ENCODE results near the gene IMPA2.
"Not testable (repeated sequence)": the region's sequence is repeated elsewhere in the genome, so short reads cannot be mapped to it uniquely, and the experiment has no call there.

Gene IMPA2

DNA sequence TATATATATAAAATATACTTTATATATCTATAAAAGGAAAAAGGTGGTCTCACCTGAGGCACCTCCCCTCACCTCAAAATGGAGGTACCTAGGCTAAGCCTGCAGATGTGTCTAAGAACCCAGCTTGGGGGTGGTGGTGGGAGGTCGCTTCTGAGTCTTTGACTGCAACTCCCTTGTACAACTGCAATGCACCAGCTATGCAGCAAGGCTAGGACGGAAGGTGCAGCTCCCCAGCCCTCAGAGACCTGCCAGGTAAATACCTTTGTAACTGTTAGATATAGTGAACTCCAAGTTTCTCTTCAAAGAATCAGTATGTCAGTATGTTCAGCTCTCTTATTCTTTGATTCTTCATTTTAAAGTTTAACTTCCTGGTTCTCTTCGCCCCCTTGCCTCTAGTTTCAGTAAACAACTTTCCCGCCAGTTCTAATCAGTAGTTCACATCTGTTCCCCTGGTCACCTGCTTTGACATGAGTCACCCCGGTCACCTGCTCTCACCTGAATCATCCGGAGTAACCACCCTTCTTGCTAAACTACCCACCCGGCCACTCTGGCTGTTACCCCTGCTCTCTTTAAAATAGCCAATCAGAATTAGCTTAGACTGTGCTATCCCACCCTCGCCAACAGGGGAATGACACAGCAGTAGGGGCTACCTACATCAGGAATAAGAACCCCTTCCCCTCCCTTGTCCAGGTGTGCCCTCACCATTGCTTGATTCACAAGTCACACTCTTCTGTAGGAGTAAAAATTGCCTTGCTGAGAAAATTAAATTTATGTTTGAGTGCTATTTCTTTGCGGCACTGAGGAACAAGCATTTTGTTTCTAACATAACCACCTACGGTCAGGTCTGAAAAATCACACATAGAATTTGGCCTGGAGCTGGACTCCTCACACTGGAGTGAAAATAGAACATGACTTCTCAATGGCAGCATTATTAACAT lies 24.7 kb upstream of the IMPA2 start:
- Histone ChIP-seq H3K36me3 (ENCODE audit: insufficient read depth, low read length) (no peaks in the 10 kb centered on the region), H3K9ac (ENCODE audit: low read depth, low read length) (no peak overlapping the region), H3K4me1 (ENCODE audit: insufficient read depth, low read length) (no peaks in the 10 kb centered on the region), H4K20me1 (ENCODE audit: insufficient read depth, low read length) (no peaks in the 10 kb centered on the region), H3K9me3 (ENCODE audit: insufficient read depth, low read length, severe bottlenecking) (peaks cover 9% of the 10 kb centered on the region), H3K79me2 (ENCODE audit: insufficient read depth, low read length) (no peaks in the 10 kb centered on the region), H3K27me3 (ENCODE audit: insufficient read depth, low read length, poor library complexity) (no peaks in the 10 kb centered on the region), H3K4me2 (ENCODE audit: insufficient read depth, low read length) (no peak overlapping the region), H2AFZ (ENCODE audit: low read depth, low read length) (no peak overlapping the region), H3K4me3 (ENCODE audit: low read depth in 1 of 2, low read length in 2 of 2) (no peak overlapping the region), H3K27ac (ENCODE audit: low read length) (no peak overlapping the region)
- DNase-seq (no peak), ATAC-seq (ENCODE audit: insufficient read depth, low read depth) (no peak)
- no peak for TF ChIP-seq EZH2 (IDR thresholded peaks at IDR 0.05; ENCODE audit: borderline replicate concordance, low read depth, low read length, severe bottlenecking)
- TF ChIP-seq, protein P1, sequence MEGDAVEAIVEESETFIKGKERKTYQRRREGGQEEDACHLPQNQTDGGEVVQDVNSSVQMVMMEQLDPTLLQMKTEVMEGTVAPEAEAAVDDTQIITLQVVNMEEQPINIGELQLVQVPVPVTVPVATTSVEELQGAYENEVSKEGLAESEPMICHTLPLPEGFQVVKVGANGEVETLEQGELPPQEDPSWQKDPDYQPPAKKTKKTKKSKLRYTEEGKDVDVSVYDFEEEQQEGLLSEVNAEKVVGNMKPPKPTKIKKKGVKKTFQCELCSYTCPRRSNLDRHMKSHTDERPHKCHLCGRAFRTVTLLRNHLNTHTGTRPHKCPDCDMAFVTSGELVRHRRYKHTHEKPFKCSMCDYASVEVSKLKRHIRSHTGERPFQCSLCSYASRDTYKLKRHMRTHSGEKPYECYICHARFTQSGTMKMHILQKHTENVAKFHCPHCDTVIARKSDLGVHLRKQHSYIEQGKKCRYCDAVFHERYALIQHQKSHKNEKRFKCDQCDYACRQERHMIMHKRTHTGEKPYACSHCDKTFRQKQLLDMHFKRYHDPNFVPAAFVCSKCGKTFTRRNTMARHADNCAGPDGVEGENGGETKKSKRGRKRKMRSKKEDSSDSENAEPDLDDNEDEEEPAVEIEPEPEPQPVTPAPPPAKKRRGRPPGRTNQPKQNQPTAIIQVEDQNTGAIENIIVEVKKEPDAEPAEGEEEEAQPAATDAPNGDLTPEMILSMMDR (IDR thresholded peaks at IDR 0.05; ENCODE audit: borderline replicate concordance, extremely low read depth, low read length, poor library complexity, severe bottlenecking): no peak

DNA sequence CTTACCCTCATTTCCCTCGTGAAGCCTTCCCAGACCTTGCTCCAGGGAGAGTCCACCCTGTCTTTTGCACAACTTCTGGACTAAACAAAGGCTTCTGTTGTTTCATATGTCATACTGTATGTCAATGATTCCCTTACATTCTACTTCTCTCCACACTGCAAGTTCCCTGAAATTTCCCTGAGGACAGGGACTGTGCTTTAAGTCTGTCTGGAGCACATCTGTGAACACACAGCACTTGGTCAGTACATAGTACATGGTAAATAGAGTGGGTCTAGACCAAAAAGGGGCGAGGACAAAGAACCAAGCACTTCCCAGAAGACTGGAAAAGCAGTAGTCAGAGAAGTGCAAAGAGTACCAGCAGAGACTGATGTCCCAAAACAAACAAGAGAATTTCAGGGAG lies 23.7 kb upstream of the IMPA2 start:
- Histone ChIP-seq H3K36me3 (ENCODE audit: insufficient read depth, low read length) (no peaks in the 10 kb centered on the region), H3K27me3 (ENCODE audit: insufficient read depth, low read length, poor library complexity) (no peaks in the 10 kb centered on the region), H3K4me1 (ENCODE audit: insufficient read depth, low read length) (no peaks in the 10 kb centered on the region), H3K4me3 (ENCODE audit: low read depth in 1 of 2, low read length in 2 of 2) (no peak overlapping the region), H3K9me3 (ENCODE audit: insufficient read depth, low read length, severe bottlenecking) (peaks cover 9% of the 10 kb centered on the region), H2AFZ (ENCODE audit: low read depth, low read length) (no peak overlapping the region), H3K4me2 (ENCODE audit: insufficient read depth, low read length) (no peak overlapping the region), H3K9ac (ENCODE audit: low read depth, low read length) (no peak overlapping the region), H4K20me1 (ENCODE audit: insufficient read depth, low read length) (no peaks in the 10 kb centered on the region), H3K27ac (ENCODE audit: low read length) (no peak overlapping the region), H3K79me2 (ENCODE audit: insufficient read depth, low read length) (no peaks in the 10 kb centered on the region)
- TF ChIP-seq, protein P1 (IDR thresholded peaks at IDR 0.05; ENCODE audit: borderline replicate concordance, extremely low read depth, low read length, poor library complexity, severe bottlenecking): no peak
- TF ChIP-seq EZH2 (IDR thresholded peaks at IDR 0.05; ENCODE audit: borderline replicate concordance, low read depth, low read length, severe bottlenecking): no peak
- ATAC-seq (ENCODE audit: insufficient read depth, low read depth): no peak
- DNase-seq: no peak

DNA sequence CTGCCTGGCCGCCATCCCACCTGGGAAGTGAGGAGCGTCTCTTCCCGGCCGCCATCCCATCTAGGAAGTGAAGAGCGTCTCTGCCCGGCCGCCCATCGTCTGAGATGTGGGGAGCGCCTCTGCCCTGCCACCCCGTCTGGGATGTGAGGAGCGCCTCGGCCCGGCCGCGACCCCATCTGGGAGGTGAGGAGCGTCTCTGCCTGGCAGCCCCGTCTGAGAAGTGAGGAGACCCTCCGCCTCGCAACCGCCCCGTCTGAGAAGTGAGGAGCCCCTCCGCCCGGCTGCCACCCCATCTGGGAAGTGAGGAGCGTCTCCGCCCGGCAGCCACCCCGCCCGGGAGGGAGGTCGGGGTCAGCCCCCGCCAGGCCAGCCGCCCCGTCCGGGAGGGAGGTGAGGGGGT lies 21.7 kb upstream of the IMPA2 start:
- not testable (repeated sequence) for H3K79me2 ChIP-seq (ENCODE audit: insufficient read depth, low read length); H3K4me2 ChIP-seq (ENCODE audit: insufficient read depth, low read length); H3K9me3 ChIP-seq (ENCODE audit: insufficient read depth, low read length, severe bottlenecking); H2AFZ ChIP-seq (ENCODE audit: low read depth, low read length); ATAC-seq (ENCODE audit: insufficient read depth, low read depth); H3K27me3 ChIP-seq (ENCODE audit: insufficient read depth, low read length, poor library complexity); H4K20me1 ChIP-seq (ENCODE audit: insufficient read depth, low read length); H3K4me1 ChIP-seq (ENCODE audit: insufficient read depth, low read length); H3K36me3 ChIP-seq (ENCODE audit: insufficient read depth, low read length); DNase-seq; H3K4me3 ChIP-seq (ENCODE audit: low read depth in 1 of 2, low read length in 2 of 2); H3K27ac ChIP-seq (ENCODE audit: low read length); H3K9ac ChIP-seq (ENCODE audit: low read depth, low read length)

DNA sequence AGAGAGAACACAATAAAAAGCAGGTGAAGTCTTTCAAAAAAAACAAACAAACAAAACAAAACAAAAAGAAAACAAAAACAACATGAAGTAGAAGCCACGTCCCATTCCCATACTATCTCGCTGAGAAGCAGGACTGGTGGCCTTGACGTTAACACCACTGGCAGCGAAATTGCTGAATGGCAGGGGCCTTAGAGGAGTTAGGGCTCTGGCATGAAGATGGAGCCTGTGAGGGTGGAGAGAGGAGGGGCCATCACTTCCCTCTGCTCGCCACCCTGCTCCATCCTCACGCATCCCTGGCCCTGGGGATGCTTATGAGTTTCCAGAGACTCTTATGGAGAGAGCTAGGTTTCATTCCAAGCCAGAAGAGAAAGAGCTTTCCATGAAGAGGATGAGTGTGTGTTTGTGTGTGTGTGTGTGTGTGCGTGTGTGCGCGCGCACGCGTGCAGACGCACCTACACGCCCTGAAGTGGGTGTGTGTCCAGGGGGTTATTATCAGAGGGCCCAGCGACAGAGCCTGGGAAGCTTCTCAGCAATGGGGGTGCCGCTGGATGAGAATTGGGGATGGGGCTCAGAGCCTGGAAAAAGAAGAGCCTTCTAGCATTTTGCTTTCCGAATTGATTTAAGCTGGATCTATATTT lies 20.4 kb upstream of the IMPA2 start:
- Histone ChIP-seq H3K9ac (ENCODE audit: low read depth, low read length) (no peak overlapping the region), H3K79me2 (ENCODE audit: insufficient read depth, low read length) (no peaks in the 10 kb centered on the region), H3K4me1 (ENCODE audit: insufficient read depth, low read length) (no peaks in the 10 kb centered on the region), H3K9me3 (ENCODE audit: insufficient read depth, low read length, severe bottlenecking) (peaks cover 9% of the 10 kb centered on the region), H3K27ac (ENCODE audit: low read length) (no peak overlapping the region), H2AFZ (ENCODE audit: low read depth, low read length) (no peak overlapping the region), H3K4me2 (ENCODE audit: insufficient read depth, low read length) (no peak overlapping the region), H4K20me1 (ENCODE audit: insufficient read depth, low read length) (no peaks in the 10 kb centered on the region), H3K4me3 (ENCODE audit: low read depth in 1 of 2, low read length in 2 of 2) (no peak overlapping the region), H3K36me3 (ENCODE audit: insufficient read depth, low read length) (no peaks in the 10 kb centered on the region), H3K27me3 (ENCODE audit: insufficient read depth, low read length, poor library complexity) (no peaks in the 10 kb centered on the region)
- no peak for ATAC-seq (ENCODE audit: insufficient read depth, low read depth)
- no peak for DNase-seq
- no peak for TF ChIP-seq EZH2 (IDR thresholded peaks at IDR 0.05; ENCODE audit: borderline replicate concordance, low read depth, low read length, severe bottlenecking)
- TF ChIP-seq, protein P1 (IDR thresholded peaks at IDR 0.05; ENCODE audit: borderline replicate concordance, extremely low read depth, low read length, poor library complexity, severe bottlenecking): no peak

Data from DND-41 (cell line).